GM10266 (cell line): ENCODE results near the gene OPA3.

Source experiments
- DNase-seq: peaks from one replicate; pipeline ENCODE4 v3.0.0; 2012; ENCODE audit errors: extremely low spot score
- TF ChIP-seq, protein P1 (sequence below): IDR thresholded peaks from 2 replicates; pipeline ENCODE4 v1.5.1; 2012; ENCODE audit warnings: mild to moderate bottlenecking, low read depth; ENCODE audit not compliant: control insufficient read depth, insufficient read depth; ENCODE audit errors: missing control alignments

OPA3 gene

DNA sequence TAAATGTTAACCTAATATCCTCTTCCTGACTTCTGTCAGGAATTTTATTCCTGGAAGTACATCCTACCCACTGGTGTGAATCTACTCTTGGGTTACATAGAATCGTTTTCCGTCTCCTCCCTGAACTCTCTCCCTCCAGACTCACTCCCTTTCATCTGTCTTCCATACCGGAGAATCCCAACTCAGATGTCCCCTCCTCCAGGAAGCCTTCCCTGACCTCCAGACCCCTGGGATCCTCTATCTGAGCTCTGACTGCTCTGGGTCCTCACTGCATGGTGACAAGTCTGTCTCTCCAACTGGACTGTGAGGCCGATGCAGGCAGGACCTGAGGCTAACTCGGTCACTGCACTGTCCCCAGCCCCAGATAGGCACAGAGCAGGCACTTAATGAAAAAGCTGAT, 24.6 kb downstream of the OPA3 start:
- TF ChIP-seq, protein P1, sequence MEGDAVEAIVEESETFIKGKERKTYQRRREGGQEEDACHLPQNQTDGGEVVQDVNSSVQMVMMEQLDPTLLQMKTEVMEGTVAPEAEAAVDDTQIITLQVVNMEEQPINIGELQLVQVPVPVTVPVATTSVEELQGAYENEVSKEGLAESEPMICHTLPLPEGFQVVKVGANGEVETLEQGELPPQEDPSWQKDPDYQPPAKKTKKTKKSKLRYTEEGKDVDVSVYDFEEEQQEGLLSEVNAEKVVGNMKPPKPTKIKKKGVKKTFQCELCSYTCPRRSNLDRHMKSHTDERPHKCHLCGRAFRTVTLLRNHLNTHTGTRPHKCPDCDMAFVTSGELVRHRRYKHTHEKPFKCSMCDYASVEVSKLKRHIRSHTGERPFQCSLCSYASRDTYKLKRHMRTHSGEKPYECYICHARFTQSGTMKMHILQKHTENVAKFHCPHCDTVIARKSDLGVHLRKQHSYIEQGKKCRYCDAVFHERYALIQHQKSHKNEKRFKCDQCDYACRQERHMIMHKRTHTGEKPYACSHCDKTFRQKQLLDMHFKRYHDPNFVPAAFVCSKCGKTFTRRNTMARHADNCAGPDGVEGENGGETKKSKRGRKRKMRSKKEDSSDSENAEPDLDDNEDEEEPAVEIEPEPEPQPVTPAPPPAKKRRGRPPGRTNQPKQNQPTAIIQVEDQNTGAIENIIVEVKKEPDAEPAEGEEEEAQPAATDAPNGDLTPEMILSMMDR, result no peak
- no peak for DNase-seq

DNA sequence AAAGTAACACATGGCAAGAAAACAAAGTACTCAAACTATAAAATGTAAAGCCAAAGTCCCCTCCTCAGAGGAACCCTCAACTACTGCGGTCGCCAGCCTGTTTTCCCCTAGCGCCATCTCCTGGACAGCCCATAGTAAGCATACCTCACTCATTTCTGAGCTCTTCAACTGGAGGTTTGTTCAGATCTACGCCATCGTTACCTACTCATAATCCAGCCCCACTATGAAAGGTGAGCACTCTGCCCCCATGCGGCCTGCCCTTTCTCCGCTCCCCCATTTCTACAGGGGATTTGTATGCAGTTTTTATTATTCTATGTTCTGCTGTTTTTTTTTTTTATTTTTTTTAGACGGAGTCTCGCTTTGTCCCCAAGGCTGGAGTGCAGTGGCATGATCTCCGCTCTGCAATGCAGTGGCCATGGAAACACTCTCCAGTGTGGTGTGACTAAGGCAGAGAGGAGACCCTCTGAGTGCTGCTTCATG, 26.2 kb downstream of the OPA3 start:
- TF ChIP-seq, protein P1, result peak; percentile 72
- DNase-seq, result peak; percentile 83

DNA sequence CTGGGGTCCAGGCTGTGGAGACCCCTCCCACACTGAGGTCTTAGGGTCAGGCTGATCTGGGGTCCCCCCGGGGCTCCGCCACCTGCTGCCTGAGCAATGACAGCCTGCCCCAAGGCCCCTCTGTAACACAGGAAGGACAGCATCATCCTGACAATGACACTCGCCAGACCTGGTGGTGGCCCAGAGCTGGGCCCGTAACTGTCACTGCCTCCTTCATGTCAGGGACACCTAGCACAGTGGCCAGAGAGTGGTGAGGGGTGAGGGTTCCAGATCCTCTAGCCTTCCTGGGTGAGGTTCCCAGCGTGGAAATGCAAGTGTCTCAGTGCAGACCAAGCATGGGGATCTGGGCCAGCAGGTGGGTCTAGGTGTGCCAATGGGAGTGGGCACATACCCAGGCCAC, 27.8 kb downstream of the OPA3 start:
- TF ChIP-seq, protein P1, result no peak
- DNase-seq, result no peak

DNA sequence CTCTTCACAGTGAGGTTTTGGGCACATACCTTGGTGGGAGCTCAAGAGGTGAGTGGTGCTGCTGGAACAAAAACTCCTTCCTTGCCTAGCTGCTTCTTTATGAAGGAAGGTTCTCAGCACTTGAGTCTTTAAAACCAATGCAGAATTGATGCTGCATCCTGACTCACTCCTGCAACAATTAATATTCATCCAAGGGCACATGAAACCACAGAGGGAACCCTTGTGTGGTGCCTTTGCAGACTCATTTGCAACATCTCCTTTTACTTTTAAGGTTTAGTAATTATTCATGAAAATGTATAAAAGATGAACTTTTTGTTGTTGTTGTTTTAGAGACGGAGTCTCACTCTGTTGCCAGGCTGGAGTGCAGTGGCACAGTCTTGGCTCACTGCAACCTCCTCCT, 30.1 kb downstream of the OPA3 start:
- no peak for DNase-seq
- TF ChIP-seq, protein P1, result no peak

DNA sequence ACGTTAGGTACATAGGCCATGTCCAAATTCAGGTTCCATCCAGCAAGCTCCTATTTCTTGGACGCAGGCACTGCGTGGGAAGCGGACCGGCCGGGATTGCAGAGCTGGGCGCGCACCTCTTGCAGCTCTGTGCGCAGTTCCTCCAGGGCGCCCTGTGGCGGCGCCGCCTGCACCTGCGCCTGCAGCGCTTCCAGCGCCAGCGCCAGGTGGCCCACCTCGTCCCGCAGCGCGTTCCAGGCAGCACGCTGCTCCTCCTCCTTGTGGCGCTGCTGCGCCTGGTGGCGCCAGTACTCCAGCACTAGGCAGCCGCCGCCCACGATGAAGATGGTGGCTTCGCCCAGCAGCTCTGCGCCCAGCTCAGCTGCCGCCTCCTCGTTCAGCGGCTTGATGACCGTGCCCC, 31.1 kb downstream of the OPA3 start:
- TF ChIP-seq, protein P1, result no peak
- no peak for DNase-seq

DNA sequence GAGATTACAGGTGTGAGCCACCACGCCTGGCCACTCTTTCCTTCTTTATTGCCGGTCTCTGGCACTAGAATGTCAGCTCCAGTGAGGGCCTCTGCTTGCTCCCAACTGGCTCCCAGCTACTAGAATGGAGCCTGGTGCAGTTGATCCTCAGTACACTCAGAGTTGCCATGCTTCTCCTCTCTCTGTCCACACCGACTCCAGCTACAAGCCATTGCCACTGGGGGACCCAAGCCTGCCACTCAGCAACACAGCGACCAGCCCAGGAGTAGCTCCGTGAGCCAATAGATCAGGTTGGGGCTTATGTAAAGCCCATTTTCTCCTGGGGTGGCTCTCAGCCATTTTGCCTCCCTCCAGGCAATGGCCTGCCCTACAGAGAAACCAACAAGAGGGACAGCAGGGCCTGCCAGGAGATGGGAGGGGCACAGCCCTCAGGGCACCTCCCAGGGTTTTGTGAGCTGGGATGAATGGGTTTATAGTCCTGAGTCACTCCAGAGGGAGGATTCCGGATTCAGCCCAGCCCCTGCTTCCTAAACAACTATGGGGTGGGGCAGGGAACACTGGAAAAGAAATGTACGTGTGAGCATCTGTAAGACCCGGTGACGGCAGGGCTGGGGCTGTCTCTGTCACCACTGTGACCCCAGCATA, 36.5 kb downstream of the OPA3 start:
- TF ChIP-seq, protein P1, result no peak
- DNase-seq, result no peak

DNA sequence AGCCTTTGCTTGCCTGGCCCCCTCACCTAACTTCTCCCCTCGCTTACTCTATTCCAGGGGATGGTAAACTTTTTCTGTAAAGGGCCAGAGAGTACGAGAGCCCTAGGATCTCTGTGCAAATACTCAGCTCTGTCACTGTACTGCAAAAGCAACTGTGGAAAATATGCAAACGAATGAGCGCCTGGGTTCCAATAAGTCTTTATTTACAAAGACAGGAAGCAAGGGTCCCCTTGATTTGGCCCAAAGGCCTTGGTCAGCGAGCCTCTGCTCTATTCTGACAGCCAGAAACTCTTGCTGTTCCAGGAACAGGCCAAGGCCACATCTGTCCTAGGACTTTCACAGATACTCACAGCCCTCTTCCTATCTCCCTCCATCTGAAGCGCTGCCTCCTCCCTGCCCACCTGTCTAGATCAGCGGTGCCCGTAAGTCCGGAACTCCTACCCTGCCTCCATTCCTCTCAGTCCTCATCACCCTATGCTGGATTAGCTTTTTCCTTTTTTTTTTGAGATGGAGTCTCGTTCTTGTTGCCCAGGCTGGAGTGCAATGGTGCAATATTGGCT, 37.3 kb downstream of the OPA3 start:
- no peak for DNase-seq
- TF ChIP-seq, protein P1, result no peak
